Erythroblast (primary cell): Measurements from ENCODE around the gene SNAP47.

ENCODE experiments used
- GATA1 ChIP-seq: IDR thresholded peaks from 2 replicates; pipeline ENCODE4 v1.6.1; 2011; ENCODE audit warnings: low read depth, mild to moderate bottlenecking, control low read depth, low read length, moderate library complexity
- POLR2A ChIP-seq: IDR thresholded peaks from 2 replicates; pipeline ENCODE4 v1.6.1; 2011; ENCODE audit warnings: mild to moderate bottlenecking, low read length

- TF ChIP-seq POLR2A (no peak), GATA1 (no peak)
Measured at GRCh38 chr1:227759341-227760300, 24.4 kb downstream of the SNAP47 start.
